HG03442 (cell line): ENCODE results near the gene PPIH.
"Not testable (repeated sequence)": the region's sequence is repeated elsewhere in the genome, so short reads cannot be mapped to it uniquely, and the experiment has no call there.

Source experiments
- ATAC-seq: cut with Tn5 transposase; IDR thresholded peaks from one replicate; pipeline ENCODE4 v1.9.1; 2021; ENCODE audit warnings: mild to moderate bottlenecking, moderate library complexity; ENCODE audit not compliant: unreplicated experiment

Gene PPIH

GRCh38 chr1:42657981-42658876, at the start of gene PPIH:
PPIH (plus strand) TSS chr1:42658423; CDS start chr1:42658447, 24 bp downstream.
- ATAC-seq, result peak; percentile 90

- no peak for ATAC-seq
Measured at GRCh38 chr1:42613803-42614131, 44.5 kb upstream of the PPIH start.

- no peak for ATAC-seq
Measured at GRCh38 chr1:42618866-42619265, 39.4 kb upstream of the PPIH start.

GRCh38 chr1:42620307-42620706, 37.9 kb upstream of the PPIH start:
- no peak for ATAC-seq

GRCh38 chr1:42621180-42621579, 37.0 kb upstream of the PPIH start:
- not testable (repeated sequence) for ATAC-seq

GRCh38 chr1:42627205-42627604, 31.0 kb upstream of the PPIH start:
- ATAC-seq, result not testable (repeated sequence)

- ATAC-seq, result no peak
Measured at GRCh38 chr1:42639116-42639515, 19.1 kb upstream of the PPIH start.

- no peak for ATAC-seq
Measured at GRCh38 chr1:42646056-42646455, 12.2 kb upstream of the PPIH start.

- ATAC-seq, result no peak
Measured at GRCh38 chr1:42657201-42657600, 1.0 kb upstream of the PPIH start.

- no peak for ATAC-seq
Measured at GRCh38 chr1:42658877-42659337, 684 bp downstream of the PPIH start.

- ATAC-seq, result no peak
Measured at GRCh38 chr1:42660907-42661500, 2.8 kb downstream of the PPIH start.

GRCh38 chr1:42669936-42670335, 11.7 kb downstream of the PPIH start:
- ATAC-seq, result no peak

GRCh38 chr1:42670425-42670824, 12.2 kb downstream of the PPIH start:
- ATAC-seq, result no peak

- ATAC-seq, result no peak
Measured at GRCh38 chr1:42674214-42674613, 16.0 kb downstream of the PPIH start.

- ATAC-seq, result no peak
Measured at GRCh38 chr1:42674682-42675081, 16.5 kb downstream of the PPIH start.

GRCh38 chr1:42675467-42675866, 17.2 kb downstream of the PPIH start:
- ATAC-seq, result no peak

GRCh38 chr1:42676534-42677087, 18.4 kb downstream of the PPIH start:
- no peak for ATAC-seq

GRCh38 chr1:42679364-42679983, 21.3 kb downstream of the PPIH start:
- ATAC-seq, result no peak

GRCh38 chr1:42680055-42680454, 21.8 kb downstream of the PPIH start:
- no peak for ATAC-seq

GRCh38 chr1:42680921-42681683, 22.9 kb downstream of the PPIH start:
- ATAC-seq, result no peak
